Measurements from ENCODE around the gene HTT. TPM values are rescaled to one million over a fixed set of nuclear protein-coding genes. Genes with fewer than 3 reads are reported as not detected.

HTT gene
- total and polyA plus RNA-seq, 2 of the 13 experiments (the other 11 are each of a cell fraction or from before 2014, with no cell fraction given), result 17.5 to 19.5 TPM

GRCh38 chr4:3286335-3287175, 212.1 kb downstream of the HTT start (continued):
- TF ChIP-seq ZBTB37 (CRISPR knock-in tag; IDR thresholded peaks at IDR 0.05) (0 out of 2 replicates have a peak, but pooled peaks have one; percentile 32), ZNF766 (CRISPR knock-in tag; IDR thresholded peaks at IDR 0.05; ENCODE audit: borderline replicate concordance) (no peak), CHD4 (IDR thresholded peaks at IDR 0.05; ENCODE audit: borderline replicate concordance, low read length) (no peak), ZSCAN25 (CRISPR knock-in tag; IDR thresholded peaks at IDR 0.05) (no peak), SUZ12 (IDR thresholded peaks at IDR 0.05; ENCODE audit: low read depth, low read length) (no peak), IRX3 (CRISPR knock-in tag; IDR thresholded peaks at IDR 0.05; ENCODE audit: borderline replicate concordance, low read depth) (no peak), MEF2D (CRISPR knock-in tag; IDR thresholded peaks at IDR 0.05) (no peak), ATF5 (CRISPR knock-in tag; IDR thresholded peaks at IDR 0.05; ENCODE audit: low read depth) (no peak), BRCA1 (CRISPR knock-in tag; IDR thresholded peaks at IDR 0.05) (no peak), ADNP (CRISPR knock-in tag; IDR thresholded peaks at IDR 0.05) (no peak), ZSCAN22 (CRISPR knock-in tag; IDR thresholded peaks at IDR 0.05) (no peak), ZNF451 (CRISPR knock-in tag; IDR thresholded peaks at IDR 0.05) (0 out of 2 replicates have a peak, but pooled peaks have one; percentile 20), NFRKB (IDR thresholded peaks at IDR 0.05) (no peak), PHF8 (CRISPR knock-in tag; IDR thresholded peaks at IDR 0.05) (peak; percentile 61; the same call in 1 of the 2 replicates), ZNF747 (CRISPR knock-in tag; IDR thresholded peaks at IDR 0.05; ENCODE audit: borderline replicate concordance) (no peak), ZFP36L2 (CRISPR knock-in tag; IDR thresholded peaks at IDR 0.05) (no peak), HOXA5 (CRISPR knock-in tag; IDR thresholded peaks at IDR 0.05) (no peak), ZBTB49 (CRISPR knock-in tag; IDR thresholded peaks at IDR 0.05; ENCODE audit: borderline replicate concordance) (no peak), ZNF713 (CRISPR knock-in tag; IDR thresholded peaks at IDR 0.05) (no peak), EED (CRISPR knock-in tag; IDR thresholded peaks at IDR 0.05) (peak; percentile 40; the same call in 1 of the 2 replicates)
- TF ChIP-seq, protein P1, sequence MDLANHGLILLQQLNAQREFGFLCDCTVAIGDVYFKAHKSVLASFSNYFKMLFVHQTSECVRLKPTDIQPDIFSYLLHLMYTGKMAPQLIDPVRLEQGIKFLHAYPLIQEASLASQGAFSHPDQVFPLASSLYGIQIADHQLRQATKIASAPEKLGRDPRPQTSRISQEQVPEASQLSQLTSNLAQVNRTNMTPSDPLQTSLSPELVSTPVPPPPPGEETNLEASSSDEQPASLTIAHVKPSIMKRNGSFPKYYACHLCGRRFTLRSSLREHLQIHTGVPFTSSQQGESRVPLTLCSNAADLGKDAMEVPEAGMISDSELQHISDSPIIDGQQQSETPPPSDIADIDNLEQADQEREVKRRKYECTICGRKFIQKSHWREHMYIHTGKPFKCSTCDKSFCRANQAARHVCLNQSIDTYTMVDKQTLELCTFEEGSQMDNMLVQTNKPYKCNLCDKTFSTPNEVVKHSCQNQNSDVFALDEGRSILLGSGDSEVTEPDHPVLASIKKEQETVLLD (CRISPR knock-in tag; IDR thresholded peaks at IDR 0.05; ENCODE audit: low read depth), result no peak
- TF ChIP-seq, protein P2, sequence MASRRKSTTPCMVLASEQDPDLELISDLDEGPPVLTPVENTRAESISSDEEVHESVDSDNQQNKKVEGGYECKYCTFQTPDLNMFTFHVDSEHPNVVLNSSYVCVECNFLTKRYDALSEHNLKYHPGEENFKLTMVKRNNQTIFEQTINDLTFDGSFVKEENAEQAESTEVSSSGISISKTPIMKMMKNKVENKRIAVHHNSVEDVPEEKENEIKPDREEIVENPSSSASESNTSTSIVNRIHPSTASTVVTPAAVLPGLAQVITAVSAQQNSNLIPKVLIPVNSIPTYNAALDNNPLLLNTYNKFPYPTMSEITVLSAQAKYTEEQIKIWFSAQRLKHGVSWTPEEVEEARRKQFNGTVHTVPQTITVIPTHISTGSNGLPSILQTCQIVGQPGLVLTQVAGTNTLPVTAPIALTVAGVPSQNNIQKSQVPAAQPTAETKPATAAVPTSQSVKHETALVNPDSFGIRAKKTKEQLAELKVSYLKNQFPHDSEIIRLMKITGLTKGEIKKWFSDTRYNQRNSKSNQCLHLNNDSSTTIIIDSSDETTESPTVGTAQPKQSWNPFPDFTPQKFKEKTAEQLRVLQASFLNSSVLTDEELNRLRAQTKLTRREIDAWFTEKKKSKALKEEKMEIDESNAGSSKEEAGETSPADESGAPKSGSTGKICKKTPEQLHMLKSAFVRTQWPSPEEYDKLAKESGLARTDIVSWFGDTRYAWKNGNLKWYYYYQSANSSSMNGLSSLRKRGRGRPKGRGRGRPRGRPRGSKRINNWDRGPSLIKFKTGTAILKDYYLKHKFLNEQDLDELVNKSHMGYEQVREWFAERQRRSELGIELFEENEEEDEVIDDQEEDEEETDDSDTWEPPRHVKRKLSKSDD (CRISPR knock-in tag; IDR thresholded peaks at IDR 0.05; ENCODE audit: low read depth), result no peak

All from HepG2 (cell line).